Breast epithelium (tissue), 3 donors: Measurements from ENCODE around the gene MARCHF4.

ENCODE experiments used
- POLR2A ChIP-seq: fragments of 450-650 bp; IDR thresholded peaks from one replicate; pipeline ENCODE4 v1.6.1; 2016; ENCODE audit warnings: antibody characterized with exemption, mild to moderate bottlenecking, moderate library complexity
- POLR2AphosphoS5 ChIP-seq, 3 donors: sonication (generic); formaldehyde crosslinking; IDR thresholded peaks; one replicate each; pipeline ENCODE4 v1.6.1; 2017; ENCODE audit warnings: antibody characterized with exemption in 3 of 3
- TF ChIP-seq, protein P1 (sequence below), 3 donors: fragments of 450-650 bp; IDR thresholded peaks; one replicate each; pipeline ENCODE4 v1.5.1; 2016 to 2017; ENCODE audit warnings: antibody characterized with exemption in 3 of 3, mild to moderate bottlenecking in 3 of 3, moderate library complexity in 3 of 3

DNA sequence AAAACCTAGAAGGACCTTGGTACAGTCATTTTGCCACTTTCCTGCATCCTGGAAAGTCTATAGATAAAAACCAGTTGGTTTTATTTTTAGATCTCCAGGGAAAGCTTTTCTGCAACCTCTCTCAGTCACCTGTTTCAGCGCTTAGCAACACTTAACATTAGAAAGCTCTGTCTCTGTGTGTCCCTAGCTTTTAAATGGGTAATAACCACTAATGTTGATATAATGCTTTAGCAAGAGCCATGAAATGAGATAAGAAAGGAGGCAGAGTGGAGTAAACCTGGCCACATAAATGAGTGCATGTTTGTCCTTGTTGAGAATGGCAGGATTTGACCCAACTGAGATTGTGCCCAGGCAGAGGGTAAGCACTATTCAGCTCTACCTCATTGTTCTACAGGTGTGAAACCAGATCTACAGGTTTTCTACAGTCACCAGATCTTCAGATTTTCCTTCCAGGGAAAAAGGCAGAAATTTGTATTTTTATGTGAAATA lies 44.8 kb downstream of the MARCHF4 start:
- TF ChIP-seq POLR2AphosphoS5 (IDR thresholded peaks at IDR 0.05) (no peak), POLR2A (no peak)
- TF ChIP-seq, protein P1, sequence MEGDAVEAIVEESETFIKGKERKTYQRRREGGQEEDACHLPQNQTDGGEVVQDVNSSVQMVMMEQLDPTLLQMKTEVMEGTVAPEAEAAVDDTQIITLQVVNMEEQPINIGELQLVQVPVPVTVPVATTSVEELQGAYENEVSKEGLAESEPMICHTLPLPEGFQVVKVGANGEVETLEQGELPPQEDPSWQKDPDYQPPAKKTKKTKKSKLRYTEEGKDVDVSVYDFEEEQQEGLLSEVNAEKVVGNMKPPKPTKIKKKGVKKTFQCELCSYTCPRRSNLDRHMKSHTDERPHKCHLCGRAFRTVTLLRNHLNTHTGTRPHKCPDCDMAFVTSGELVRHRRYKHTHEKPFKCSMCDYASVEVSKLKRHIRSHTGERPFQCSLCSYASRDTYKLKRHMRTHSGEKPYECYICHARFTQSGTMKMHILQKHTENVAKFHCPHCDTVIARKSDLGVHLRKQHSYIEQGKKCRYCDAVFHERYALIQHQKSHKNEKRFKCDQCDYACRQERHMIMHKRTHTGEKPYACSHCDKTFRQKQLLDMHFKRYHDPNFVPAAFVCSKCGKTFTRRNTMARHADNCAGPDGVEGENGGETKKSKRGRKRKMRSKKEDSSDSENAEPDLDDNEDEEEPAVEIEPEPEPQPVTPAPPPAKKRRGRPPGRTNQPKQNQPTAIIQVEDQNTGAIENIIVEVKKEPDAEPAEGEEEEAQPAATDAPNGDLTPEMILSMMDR (IDR thresholded peaks at IDR 0.05): no peak
